Hepatocyte (in vitro differentiated cells): ENCODE results near the gene SMARCC2. TPM values are rescaled to one million over a fixed set of nuclear protein-coding genes. Genes with fewer than 3 reads are reported as not detected.

Source experiments
- DNase-seq: peaks from one replicate; pipeline ENCODE4 v3.0.0-alpha.2; 2016; ENCODE audit warnings: low spot score
- H2AFZ ChIP-seq: fragments of 200-600 bp; sonication (generic); 2 replicates; pipeline ENCODE4 v1.6.0; 2016; ENCODE audit warnings: antibody characterized with exemption, mild to moderate bottlenecking
- H3K27ac ChIP-seq: fragments of 200-600 bp; sonication (generic); 2 replicates; pipeline ENCODE4 v1.5.1; 2016; ENCODE audit warnings: mild to moderate bottlenecking
- H3K27me3 ChIP-seq: fragments of 200-600 bp; sonication (generic); 2 replicates; pipeline ENCODE4 v1.6.1; 2016
- H3K36me3 ChIP-seq: fragments of 200-600 bp; sonication (generic); replicated peaks from 2 replicates; pipeline ENCODE4 v1.5.1; 2016; ENCODE audit warnings: low read depth; ENCODE audit not compliant: insufficient read depth
- H3K4me1 ChIP-seq: fragments of 200-600 bp; sonication (generic); 2 replicates; pipeline ENCODE4 v1.5.1; 2016; ENCODE audit warnings: mild to moderate bottlenecking, moderate library complexity; ENCODE audit not compliant: insufficient read depth
- H3K4me2 ChIP-seq: fragments of 200-600 bp; sonication (generic); 2 replicates; pipeline ENCODE4 v1.6.0; 2016
- H3K4me3 ChIP-seq: fragments of 200-600 bp; sonication (generic); 2 replicates; pipeline ENCODE4 v1.5.1; 2016; ENCODE audit warnings: mild to moderate bottlenecking
- H3K79me2 ChIP-seq: fragments of 200-600 bp; sonication (generic); 2 replicates; pipeline ENCODE4 v1.6.0; 2017; ENCODE audit warnings: mild to moderate bottlenecking
- H3K9me2 ChIP-seq: fragments of 200-600 bp; sonication (generic); replicated peaks from 2 replicates; pipeline ENCODE4 v1.6.0; 2017; ENCODE audit warnings: mild to moderate bottlenecking; ENCODE audit not compliant: insufficient read depth
- H3K9me3 ChIP-seq: fragments of 200-600 bp; sonication (generic); 2 replicates; pipeline ENCODE4 v1.5.1; 2016; ENCODE audit warnings: low read depth, mild to moderate bottlenecking
- H4K20me1 ChIP-seq: fragments of 200-600 bp; sonication (generic); 2 replicates; pipeline ENCODE4 v1.6.0; 2016; ENCODE audit warnings: mild to moderate bottlenecking; ENCODE audit not compliant: insufficient read depth, poor library complexity, severe bottlenecking
- CTCF ChIP-seq: fragments of 200-600 bp; sonication (generic); IDR thresholded peaks from 2 replicates; pipeline ENCODE4 v1.5.1; 2016; ENCODE audit warnings: antibody characterized with exemption, mild to moderate bottlenecking; ENCODE audit not compliant: poor library complexity
- EZH2 ChIP-seq: fragments of 200-600 bp; sonication (generic); IDR thresholded peaks from 2 replicates; pipeline ENCODE4 v1.6.1; 2016; ENCODE audit warnings: antibody characterized with exemption, mild to moderate bottlenecking, borderline replicate concordance
- EZH2phosphoT487 ChIP-seq: fragments of 200-600 bp; sonication (generic); IDR thresholded peaks from one replicate; pipeline ENCODE4 v1.6.1; 2018; ENCODE audit warnings: antibody characterized with exemption, mild to moderate bottlenecking, low read depth, moderate library complexity; ENCODE audit not compliant: unreplicated experiment, severe bottlenecking
- WGBS: methylation state at CpG from one replicate; pipeline ENCODE4 v1.1.6; 2016; ENCODE audit warnings: low lambda C conversion rate; ENCODE audit errors: missing lambda C conversion rate; 5-methylcytosine and 5-hydroxymethylcytosine counted together
- polyA plus RNA-seq: library from polyadenylated mRNA; unstranded; fragments of >200 nt; fragmentation: Nextera tagmentation; extraction: Ambion mirVana; gene quantifications from 2 replicates; pipeline ENCODE4 v1.2.1, GENCODE V29; 2016
- total RNA-seq: library from RNA; depleted of rRNA; stranded (reverse); fragments of >200 nt; gene quantifications from 2 replicates; pipeline ENCODE4 v1.2.3, GENCODE V29; 2014

Gene SMARCC2
- total and polyA plus RNA-seq, 2 experiments from 2014 or later, result 34.8 to 68.6 TPM

GRCh38 chr12:56126732-56127239, 62.5 kb downstream of the SMARCC2 start:
- Histone ChIP-seq H3K4me2 (peak overlapping the region; percentile 73), H3K36me3 (no peaks in the 10 kb centered on the region)

GRCh38 chr12:56124133-56124532, 65.2 kb downstream of the SMARCC2 start:
- WGBS, result 76% methylated on average over 4 of the region's 4 CpGs
- Histone ChIP-seq H4K20me1 (no peaks in the 10 kb centered on the region), H3K4me1 (peaks cover 19% of the 10 kb centered on the region), H3K27me3 (no peaks in the 10 kb centered on the region), H3K36me3 (no peaks in the 10 kb centered on the region), H2AFZ (no peak overlapping the region), H3K9me3 (no peaks in the 10 kb centered on the region), H3K4me2 (no peak overlapping the region), H3K4me3 (no peak overlapping the region), H3K9me2 (no peaks in the 10 kb centered on the region), H3K79me2 (peaks cover 10% of the 10 kb centered on the region), H3K27ac (no peak overlapping the region)
- no peak for DNase-seq
- TF ChIP-seq CTCF, result no peak
- TF ChIP-seq EZH2phosphoT487, result no peak
- TF ChIP-seq EZH2, result no peak

More at GRCh38 chr12:56126732-56127239, 62.5 kb downstream of the SMARCC2 start:
- Histone ChIP-seq H3K9me2 (no peaks in the 10 kb centered on the region), H3K9me3 (no peaks in the 10 kb centered on the region), H3K27ac (peak overlapping the region; percentile 78), H4K20me1 (peaks cover 4% of the 10 kb centered on the region), H3K4me3 (no peak overlapping the region), H3K4me1 (peaks cover 11% of the 10 kb centered on the region), H3K79me2 (peaks cover 19% of the 10 kb centered on the region), H2AFZ (no peak overlapping the region), H3K27me3 (no peaks in the 10 kb centered on the region)
- TF ChIP-seq EZH2 (no peak), CTCF (no peak), EZH2phosphoT487 (no peak)
- WGBS, result 70% methylated on average over 3 of the region's 3 CpGs
- no peak for DNase-seq

GRCh38 chr12:56122637-56123036, 66.6 kb downstream of the SMARCC2 start:
- no peak for DNase-seq
- no peaks in the 10 kb centered on the region for H3K36me3 ChIP-seq
- peaks cover 1% of the 10 kb centered on the region for H4K20me1 ChIP-seq
- no peak overlapping the region for H3K4me3 ChIP-seq
- H3K4me1 ChIP-seq, result peaks cover 24% of the 10 kb centered on the region
- H3K79me2 ChIP-seq, result peaks cover 7% of the 10 kb centered on the region
- TF ChIP-seq EZH2phosphoT487 (no peak), EZH2 (no peak), CTCF (no peak)
- H2AFZ ChIP-seq, result no peak overlapping the region
- H3K27me3 ChIP-seq, result no peaks in the 10 kb centered on the region
- H3K9me2 ChIP-seq, result no peaks in the 10 kb centered on the region
- 48% methylated on average over 2 of the region's 2 CpGs for WGBS
- no peak overlapping the region for H3K4me2 ChIP-seq
- H3K9me3 ChIP-seq, result no peaks in the 10 kb centered on the region
- no peak overlapping the region for H3K27ac ChIP-seq
